ENCODE results near the gene CRYBB2. TPM values are rescaled to one million over a fixed set of nuclear protein-coding genes. Genes with fewer than 3 reads are reported as not detected.

Gene CRYBB2, protein sequence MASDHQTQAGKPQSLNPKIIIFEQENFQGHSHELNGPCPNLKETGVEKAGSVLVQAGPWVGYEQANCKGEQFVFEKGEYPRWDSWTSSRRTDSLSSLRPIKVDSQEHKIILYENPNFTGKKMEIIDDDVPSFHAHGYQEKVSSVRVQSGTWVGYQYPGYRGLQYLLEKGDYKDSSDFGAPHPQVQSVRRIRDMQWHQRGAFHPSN
- total RNA-seq, result not detected in 2 replicates

DNA sequence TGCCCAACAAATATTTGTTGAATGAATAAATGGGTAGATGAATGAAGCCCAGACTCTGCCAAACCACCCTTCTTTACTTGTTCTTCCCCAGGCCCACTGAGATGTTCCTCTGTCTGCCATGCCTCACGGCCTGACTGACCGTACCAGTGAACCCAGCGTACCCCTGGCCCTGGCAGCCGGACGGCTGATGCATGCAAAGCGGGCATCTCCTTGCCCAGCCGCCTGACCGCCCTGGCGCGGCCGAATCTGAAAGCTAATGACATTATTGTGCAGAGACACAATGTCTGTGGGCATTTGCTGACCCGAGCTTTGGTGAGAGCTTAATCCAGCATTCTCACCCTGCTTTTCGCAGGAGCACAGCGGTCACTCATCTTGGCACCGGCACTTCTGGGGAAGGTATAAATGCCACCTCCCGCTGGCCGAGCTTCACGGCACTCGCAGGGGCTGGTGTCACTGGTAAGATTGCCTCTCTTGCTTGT lies at the start of gene CRYBB2:
CRYBB2 (plus strand) TSS at position 429 of the 479 bp plus-strand sequence. CDS start 1,791 bp downstream, outside the sequence.

DNA sequence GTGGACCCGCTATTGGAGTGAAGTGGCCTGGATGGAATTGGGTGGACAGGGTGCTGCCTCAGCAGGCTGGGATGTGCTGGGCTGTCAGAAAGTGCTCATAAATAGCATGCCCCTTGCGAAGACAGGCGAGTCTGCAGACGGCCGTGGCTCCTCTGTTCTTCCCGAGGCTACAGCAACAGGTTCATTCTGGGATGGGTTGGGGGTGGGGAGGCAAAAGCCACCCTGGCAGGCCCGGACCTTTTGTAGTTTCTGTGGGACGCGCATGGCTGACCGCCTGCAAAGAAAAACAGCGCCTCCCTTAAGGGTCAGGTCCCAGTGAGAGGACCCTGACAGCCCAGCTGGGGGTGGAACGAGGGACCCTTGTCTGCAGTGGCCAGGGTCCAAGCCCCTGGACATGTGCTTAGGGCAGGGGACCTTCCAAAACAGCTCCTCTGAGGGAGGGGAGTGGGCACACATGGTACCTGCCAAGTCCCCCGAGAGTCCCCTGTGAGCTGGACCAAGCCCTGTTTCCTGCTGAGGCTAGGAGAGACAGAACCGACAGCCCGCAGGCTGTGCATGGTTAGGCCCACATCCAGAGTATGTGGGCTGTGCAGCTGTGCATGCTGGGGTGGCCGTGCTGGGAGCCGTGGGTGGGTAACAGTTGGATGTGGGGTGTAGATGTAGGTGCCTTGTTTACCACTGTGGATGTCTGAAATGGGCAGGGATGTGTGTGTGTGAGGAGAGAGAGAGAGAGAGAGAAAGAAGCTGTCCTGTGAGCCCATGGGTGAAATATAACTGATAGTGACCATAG lies 19.5 kb upstream of the CRYBB2 start, which contains the start of gene CRYBB3:
CRYBB3 (plus strand) TSS at position 128 of the 790 bp plus-strand sequence. CDS start 1,539 bp downstream, outside the sequence.

Other genes starting within 250 kb of the CRYBB2 start
- gene CRYBB3, start 19.8 kb upstream of the CRYBB2 start, total RNA-seq, result not detected in 2 replicates

Measured in tracheal epithelial cell (primary cell).